NCI-H446 treated with DMSO at 0.1 percent for 48 hours (cell line): Measurements from ENCODE around the gene NBAS.
"Not testable (repeated sequence)": the region's sequence is repeated elsewhere in the genome, so short reads cannot be mapped to it uniquely, and the experiment has no call there.

Experiments used
- DNase-seq: peaks from one replicate; lab custom pipeline; 2025; lab: John Stamatoyannopoulos, UW

The NBAS gene

DNA sequence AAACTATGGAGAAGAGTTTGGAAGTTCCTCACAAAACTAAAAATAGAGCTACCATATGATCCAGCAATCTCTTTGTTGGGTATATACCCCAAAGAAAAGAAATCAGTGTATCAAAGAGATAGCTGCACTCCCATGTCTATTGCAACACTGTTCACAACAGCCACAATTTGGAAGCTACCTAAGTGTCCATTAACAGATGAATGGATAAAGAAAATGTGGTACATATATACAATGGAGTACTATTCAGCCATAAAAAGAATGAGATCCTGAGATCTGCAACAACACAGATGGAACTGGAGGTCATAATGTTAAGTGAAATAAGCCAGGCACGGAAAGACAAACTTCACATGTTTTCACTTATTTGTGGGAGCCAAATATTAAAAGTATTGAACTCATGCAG is 350.6 kb downstream of the NBAS start:
- not testable (repeated sequence) for DNase-seq

DNA sequence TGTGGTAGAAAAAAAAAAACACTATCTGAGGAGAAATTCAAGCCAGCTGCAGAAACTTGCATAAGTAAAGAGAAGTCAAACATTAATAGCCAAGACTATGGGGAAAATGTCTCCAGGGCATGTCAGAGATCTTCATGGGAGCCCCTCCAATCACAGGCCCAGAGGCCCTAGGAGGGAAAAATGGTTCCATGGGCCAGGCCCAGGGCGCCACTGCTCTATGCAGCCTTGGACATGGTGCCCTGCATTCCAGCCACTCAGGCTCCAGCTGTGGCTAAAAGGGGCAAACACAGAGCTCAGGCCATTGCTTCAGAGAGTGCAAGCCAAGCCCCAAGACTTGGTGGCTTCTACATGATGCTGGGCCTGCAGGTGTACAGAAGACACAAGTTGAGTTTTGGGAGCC is 354.7 kb downstream of the NBAS start:
- DNase-seq: no peak

DNA sequence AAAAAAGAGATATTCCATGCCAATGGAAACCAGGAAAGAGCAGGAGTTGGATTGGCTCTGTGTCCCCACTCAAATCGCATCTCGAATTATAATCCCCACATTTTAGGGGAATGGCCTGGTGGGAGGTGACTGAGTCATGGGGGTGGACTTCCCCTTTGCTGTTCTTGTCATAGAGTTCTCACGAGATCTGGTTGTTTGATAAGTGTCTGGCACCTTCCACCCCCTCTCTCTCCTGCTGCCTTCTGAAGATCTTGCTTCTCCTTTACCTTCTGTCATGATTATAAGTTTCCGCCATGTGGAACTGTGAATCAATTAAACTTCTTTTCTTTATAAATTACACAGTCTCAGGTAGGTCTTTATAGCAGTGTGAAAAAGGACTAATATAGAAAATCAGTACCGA is 355.6 kb downstream of the NBAS start:
- no peak for DNase-seq

DNA sequence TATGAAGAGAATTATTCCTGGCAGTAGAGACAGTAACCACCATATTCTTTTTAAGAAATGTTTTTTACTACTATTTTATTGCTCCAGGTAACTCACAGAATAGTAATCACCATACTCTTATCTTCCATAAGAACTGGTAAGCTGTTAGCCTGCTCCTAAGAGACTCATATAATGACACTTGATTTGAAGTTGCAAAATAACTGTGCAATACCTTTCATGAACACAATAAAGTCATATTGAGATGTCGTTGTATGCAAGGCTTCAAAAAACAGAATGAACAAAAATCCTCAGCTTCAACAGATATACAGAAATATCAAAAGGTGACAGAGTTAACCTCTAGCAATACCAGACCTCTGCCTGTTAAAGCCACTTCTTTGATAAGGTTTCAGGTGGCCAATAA is 360.1 kb downstream of the NBAS start:
- no peak for DNase-seq

DNA sequence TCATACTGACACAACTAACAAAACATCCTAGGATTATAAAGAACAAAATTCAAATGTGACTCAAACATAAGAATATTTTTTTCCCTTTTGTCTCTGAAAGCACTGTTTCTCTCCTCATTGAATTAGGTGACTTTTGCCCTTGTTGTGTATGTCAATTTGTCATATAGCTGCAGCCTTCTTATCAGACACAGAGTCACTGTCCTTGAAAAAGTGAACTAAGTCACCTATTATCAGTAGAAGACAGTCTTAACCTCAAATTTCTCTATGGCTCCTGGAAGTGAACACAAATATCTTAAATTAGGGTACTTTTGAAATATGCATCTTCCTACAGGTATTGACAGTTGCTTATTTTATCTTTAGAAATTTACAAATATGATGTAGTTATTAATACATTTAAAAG is 360.6 kb downstream of the NBAS start:
- DNase-seq: no peak

DNA sequence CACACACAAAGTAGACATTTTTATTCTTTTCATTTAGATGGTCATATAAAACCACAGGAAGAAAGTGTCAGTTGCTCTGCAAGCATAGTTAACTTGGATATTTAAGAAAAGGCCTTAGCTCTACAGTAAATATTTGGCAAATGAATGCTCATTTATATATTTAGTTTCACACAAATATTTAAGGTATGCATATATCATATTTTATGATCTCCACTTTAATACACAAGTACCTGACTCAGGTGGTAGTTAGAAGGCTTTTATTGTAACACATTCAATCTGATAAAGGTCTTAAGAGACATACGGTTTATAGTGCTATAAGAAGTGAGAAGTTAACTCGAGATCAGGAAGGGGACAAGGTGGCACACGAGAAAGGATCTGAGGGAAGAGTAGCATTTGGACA is 363.1 kb downstream of the NBAS start:
- DNase-seq: no peak

DNA sequence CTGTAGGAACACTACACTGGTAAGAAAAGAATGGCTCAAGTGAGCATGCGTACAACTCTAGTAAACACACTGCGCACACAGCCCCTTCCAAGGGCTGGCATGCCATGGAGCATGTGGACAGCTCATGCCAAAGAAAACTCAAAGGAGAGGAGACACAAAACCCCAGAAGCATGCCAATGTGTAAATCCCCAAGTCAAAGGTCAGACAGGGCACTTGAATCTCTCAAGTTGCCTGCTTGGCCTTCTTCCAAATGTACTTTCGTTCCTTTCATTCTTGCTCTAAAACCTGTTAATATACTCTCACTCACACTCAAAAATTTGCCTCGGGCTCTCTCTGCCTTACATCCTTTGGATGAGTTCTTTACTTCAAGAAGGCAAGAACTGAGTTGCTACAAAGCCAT is 365.3 kb downstream of the NBAS start:
- DNase-seq: no peak

DNA sequence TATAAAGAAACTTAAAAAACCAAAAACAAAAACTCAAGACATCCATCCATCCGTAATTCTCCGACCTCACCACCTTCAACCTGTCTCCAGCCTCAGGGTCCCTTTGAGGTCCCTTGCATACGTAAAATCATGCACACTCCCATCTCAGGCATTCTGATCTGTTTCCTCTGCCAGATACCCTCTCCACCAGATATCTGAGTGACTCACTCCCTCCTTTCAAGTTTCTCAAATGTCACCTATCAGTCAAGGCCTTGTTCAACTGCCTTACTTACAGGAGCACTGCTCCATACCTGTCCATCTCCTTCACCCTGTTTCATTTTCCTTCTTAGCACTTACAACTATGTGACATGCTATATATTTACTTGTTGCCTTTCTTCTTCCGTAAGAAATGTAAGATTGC is 369.3 kb downstream of the NBAS start:
- no peak for DNase-seq

DNA sequence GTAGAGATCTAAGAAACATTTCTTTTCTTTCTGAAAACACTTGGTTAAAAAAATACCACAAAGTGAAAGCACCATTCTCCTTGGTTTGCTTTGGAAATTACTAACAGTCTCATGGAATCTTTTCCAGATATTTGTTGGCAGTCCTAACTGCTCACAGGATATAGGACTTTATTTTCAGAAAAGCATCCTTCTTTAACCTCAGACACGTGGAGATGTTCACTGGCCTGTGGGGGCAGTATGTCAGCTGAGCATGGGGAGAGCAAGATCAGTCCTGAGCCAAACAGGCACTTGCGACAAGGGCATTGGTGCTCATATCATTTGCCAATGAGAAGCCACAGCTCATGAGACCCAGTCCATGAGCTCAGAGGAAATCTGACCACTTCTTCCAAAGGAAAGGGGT is 371.9 kb downstream of the NBAS start:
- DNase-seq: no peak

DNA sequence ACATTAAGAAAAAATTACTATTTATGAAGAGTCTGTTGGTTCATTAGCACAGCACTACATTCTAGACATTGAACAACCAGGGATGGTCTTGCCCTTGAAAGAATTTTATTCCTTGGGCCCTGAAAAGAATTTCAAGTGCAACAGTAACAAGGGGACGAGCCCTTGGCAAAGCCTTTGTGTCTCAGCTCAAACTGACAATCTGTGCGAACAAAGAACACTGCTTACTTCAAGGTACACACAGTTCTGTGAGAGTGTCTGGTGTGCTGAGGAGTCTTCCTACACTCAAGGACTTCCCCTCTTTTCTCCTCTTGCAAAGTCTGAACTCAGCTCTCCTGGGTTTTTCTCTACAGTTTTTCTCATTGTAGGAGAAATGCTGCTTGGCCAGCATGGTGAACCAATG is 373.4 kb downstream of the NBAS start:
- DNase-seq: no peak

DNA sequence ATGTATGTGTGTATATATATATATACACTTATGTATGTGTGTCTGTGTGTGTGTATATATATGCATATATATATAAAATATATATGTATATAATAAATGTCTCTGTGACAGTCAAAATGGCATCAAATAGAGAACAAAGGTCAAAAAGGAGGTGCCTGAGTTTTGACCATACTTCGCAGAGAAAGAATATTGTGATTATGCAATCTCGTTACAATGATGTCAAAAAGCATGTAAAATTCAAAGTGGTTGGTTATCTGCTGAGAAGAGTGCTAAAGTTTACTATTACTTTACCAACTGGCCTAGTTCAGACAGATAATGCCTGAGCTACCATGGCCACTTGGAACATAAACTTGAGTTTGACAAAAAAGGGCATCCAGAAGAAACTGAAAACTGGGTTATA is 375.0 kb downstream of the NBAS start:
- DNase-seq: no peak

DNA sequence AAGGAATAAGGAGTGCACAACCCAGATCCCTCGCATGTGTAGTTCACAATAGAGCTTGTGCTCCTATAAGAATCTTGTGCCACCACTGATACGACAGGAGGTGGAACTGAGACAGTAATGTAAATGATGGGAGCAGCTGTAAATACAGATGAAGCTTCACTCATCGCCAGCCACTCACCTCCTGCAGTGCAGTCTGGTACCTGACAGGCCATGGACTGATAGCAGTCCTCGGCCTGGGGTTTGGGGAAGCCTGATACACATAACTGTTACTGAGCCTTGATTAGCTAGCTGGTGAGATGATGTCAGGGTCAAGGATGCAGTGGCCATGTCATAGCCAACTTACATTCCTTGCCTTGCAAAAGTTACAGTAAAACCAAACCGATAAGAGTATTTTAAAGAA is 376.6 kb downstream of the NBAS start:
- DNase-seq: no peak

DNA sequence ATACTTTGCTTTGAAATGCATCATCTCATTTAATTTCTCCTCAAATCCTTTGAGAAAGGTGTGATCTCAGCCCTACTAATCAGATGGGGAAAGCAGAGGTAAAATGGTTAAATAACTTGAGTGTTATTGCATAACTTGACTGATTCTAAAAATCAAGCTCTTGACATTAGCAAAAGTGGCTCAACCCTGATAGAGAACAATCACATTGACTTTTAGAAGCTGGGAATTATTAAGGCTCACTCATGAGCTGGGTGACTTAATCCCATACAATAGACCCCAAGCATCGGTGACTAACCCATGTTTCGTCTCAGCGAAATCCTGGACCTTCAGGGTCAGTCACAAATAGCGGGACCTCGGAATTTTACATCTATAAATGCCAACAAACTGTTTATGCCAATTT is 378.9 kb downstream of the NBAS start:
- DNase-seq: no peak

DNA sequence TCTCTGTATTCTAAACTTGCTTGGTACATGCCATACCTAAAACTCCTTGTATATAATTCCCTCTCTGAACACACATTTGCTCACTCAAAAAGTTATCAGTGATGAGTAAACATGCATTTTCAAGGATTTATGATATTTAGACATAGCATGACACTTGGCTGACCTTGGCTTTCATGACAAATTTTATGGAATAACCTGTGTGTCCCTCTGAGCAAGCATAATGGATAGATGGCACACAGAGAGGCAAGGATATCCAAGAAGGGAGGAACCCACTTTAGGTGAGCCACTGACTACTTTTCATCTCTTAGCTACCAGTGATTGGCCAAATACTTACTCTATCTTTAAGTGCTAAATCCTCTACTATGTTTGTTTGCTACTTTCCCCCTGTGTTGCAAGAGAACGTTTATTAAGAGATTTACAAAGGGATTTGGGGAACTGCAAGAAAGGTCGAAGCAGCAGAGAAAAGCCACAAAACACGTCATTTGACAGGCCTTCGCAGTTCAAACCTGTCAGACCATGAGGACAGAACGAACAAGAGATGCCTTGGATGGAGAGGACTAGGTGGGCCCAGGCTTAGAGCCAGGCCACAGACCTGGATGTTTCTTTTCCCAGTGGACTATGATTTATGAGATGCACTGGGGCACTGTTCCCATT is 379.9 kb downstream of the NBAS start:
- no peak for DNase-seq

DNA sequence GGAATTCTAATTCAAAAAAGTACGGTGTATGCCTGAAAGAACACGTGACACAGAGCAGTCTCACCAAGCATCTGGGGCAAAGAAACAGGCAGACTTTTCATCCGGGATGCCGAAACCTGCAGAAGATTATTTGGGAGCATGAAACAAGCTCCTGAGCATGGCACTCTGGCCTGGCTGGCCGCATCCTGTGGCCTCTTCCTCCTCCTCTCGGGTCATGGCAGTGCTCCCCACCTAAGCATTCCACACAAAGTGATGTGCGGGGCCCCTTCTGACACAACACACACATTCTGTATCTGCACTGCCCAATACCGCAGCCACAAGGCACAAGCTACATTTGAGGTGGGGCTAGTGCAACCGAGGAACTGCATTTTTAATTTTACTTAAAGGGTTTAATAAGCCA is 380.8 kb downstream of the NBAS start:
- DNase-seq: no peak

DNA sequence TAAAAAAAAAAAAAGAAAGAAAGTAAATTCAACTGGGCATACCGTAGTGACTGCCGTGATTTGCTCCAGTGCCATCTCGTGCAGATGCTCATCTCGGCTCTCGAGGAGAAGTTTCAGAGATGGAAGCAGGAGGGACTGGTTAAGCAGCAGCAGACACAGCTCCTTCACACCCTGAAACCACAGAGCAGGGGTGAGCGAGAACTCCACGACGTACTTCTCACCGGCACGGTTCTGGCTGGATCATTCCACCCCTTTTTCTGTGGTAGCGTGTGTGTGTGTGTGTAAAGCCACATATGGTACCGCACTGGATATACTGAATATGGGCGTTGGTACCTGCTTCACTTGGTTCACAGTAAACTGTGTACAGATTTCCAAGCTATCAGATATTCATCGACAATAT is 382.2 kb downstream of the NBAS start:
- DNase-seq: no peak

DNA sequence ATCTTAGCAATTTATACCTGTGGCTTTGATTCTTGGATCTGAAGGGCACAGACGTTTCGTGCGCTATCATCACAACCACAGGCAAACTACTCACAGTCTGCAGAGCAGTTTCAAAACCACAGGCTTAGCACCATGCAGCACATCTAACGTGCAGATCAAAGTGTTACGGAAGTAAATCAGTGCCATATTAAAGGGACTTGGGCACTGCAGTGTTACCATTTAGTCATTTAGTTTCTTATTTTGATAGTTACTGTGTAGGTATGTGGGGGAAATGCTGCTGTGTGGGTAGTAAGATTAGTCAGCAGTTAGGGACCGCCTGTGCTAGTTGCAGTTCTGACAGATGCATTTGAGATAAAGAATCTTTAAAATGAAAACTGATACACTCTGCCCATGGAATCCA is 384.0 kb downstream of the NBAS start:
- no peak for DNase-seq

DNA sequence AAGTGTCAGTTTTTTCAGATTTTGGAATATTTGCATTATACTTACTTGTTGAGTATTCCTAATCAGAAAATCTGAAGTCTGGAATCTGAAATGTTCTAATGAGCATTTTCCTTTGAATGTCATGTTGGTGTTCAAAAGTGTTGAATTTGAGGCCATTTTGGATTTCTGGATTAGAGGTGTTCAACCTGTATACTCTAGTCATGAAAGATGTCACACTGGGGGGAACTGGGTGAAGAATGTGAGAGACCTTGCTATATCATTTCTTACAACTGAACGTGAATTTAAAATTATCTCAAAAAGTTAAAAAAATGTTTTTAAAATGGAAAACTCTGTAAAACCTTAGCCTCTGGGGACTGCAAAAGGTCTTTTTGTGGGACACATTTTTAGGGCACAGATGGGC is 384.5 kb downstream of the NBAS start:
- no peak for DNase-seq

DNA sequence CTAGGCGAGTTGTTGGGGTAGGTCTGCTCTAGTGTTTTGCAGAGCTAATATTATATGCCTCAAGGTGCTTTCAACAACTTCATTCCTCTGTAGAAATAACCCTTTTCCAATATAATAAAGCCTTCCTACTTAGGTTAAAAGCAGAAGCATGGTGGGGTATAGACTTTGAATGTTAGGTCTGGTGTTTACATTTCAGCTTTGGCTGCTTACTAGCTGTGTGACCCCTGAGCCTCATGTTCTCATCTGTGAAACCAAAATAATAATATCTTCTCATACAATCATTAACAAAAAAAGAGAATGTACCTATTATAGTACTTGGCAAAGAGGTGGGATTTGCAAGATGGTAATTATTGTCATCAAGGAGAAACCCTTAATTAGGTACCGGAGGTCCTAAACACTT is 386.6 kb downstream of the NBAS start:
- DNase-seq: no peak

DNA sequence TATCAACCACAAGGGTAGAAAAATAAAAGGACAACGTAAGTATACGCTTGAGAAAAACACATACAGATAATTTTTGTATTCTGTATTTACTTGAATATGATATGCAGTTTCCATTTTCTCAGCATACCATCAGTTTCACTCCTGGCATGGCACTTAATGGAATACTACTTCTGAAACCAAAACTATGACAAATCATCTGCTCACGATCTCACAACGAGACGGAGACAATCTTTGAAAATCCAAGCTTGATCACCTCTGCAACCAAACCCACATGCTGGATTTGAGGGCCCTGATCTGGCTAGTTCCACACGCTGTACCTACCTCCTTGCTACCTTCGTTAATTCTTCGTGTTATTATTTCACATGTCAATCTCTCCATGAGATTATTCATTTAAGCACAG is 387.6 kb downstream of the NBAS start:
- DNase-seq: no peak

DNA sequence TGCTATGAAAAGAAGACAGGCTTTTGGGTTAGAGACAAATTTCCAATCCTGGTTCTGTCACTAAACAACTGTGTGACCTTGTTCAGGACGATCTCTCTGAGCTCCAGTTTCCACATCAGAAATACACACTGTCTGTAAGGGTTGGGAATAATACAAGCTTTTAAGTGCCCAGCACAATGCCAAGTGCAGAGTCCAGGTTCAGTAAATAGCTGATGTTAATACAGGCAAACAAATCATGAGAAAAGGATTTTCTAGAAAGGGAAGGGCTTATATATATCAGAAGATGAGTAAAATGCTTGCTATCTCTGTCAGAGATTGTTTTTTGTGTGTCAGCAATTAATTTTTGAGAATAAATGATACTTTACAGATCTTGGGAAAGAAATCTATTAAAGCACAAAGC is 388.3 kb downstream of the NBAS start:
- no peak for DNase-seq

DNA sequence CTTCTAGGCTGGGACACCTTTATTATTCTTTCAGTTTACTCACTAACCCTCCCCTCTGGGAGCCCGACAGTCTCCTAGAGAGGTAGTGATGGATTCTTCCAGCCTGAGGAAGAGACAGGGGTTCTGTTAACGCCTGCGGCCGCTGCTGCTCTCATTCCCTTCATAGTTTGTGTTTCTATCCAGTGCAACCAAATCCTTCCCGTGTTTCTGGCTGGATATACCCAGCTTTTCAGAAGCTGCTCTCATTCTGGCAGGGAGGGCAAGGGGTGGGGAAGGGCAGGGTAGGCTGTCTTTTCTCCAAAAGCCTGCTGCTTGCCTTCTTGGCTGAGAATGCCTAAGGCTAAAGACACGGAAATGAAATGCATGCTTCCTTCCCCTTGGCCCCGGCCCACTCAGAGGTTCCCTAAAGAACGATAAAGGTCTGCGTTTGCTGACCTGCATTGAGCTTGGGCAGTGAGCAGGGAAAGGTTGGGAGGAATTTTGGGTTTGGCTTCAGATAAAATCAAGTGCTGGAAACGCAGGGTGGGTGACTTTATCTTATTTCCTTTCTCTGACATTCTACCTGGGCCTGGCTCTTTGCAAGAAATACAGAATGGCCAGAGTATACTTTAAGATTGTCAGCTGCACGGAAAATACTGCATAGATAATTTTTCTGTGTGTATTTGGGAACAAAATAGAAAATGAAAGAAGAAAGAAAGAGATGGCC is 390.9 kb downstream of the NBAS start:
- no peak for DNase-seq

DNA sequence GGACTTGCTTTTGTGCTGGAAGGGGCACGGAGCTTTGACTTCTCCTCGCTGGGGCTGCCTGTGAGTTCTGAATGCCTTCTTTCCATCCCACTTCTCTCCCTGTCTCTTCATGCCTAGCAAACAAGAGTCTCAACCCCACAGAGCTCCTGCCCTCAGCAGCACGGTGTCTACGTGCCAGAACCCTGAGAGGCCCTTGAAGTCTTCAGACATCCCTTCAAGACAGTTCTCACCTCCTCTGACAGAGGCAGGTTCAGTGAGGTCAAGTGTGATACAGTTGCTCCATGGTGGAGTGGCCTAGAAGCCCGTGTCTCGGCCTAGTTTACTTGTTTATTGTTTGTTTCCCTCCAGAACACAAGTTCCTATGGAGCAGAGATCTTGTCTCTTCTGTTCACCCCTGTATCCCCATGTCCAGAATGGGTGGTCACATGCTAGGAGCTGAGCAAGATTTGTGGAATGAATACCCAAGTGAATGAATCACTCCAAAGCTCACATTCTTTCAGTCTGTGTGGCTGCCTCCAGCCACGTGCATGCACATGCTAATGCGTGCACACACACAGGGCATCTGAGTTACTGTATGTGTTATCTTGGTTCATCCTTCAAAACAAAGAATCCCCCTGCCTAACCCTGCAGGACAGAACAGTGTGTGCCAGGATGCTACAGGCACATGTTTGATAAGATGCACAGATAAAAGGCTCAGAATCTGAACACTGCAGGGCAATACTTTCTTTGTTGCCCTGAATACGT is 391.6 kb downstream of the NBAS start:
- no peak for DNase-seq

DNA sequence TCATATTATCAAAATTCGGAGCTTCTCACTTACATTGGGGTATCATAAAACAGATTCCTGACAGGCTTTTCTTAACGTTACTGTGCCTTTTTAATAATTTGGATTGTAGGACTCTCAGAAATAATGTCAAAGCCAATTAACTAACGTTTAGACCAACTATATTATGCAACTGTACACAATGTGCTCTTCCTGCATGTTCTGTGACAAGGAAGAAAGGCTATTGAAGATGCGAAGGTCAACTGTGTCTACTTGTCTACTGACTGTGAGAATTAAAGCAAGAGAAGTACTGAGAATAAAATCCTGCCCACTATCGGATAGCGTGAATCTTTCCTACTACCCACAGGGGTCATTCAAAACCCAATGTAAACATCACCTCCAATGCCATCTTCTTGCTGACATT is 393.0 kb downstream of the NBAS start:
- DNase-seq: no peak
